GM13977 (cell line): ENCODE results near the gene ZNF423.

ENCODE experiments used
- DNase-seq: peaks from one replicate; pipeline ENCODE4 v3.0.0; 2012; ENCODE audit warnings: low spot score
- in situ Hi-C: fragments of 300-500 bp; cut with MboI; formaldehyde crosslinking; loops from one replicate; pipeline ENCODE4 v1.12.0; 2022; ENCODE audit warnings: low sequenced_read_pairs, low pct_unique_long_range_greater_than_20kb, mixed read lengths, inconsistent platforms; ENCODE audit not compliant: unreplicated experiment
- TF ChIP-seq, protein P1 (sequence below): IDR thresholded peaks from 2 replicates; pipeline ENCODE4 v1.5.1; 2012; ENCODE audit warnings: mild to moderate bottlenecking, control low read depth; ENCODE audit not compliant: insufficient read depth; ENCODE audit errors: extremely low read depth, missing control alignments

Gene ZNF423

DNA sequence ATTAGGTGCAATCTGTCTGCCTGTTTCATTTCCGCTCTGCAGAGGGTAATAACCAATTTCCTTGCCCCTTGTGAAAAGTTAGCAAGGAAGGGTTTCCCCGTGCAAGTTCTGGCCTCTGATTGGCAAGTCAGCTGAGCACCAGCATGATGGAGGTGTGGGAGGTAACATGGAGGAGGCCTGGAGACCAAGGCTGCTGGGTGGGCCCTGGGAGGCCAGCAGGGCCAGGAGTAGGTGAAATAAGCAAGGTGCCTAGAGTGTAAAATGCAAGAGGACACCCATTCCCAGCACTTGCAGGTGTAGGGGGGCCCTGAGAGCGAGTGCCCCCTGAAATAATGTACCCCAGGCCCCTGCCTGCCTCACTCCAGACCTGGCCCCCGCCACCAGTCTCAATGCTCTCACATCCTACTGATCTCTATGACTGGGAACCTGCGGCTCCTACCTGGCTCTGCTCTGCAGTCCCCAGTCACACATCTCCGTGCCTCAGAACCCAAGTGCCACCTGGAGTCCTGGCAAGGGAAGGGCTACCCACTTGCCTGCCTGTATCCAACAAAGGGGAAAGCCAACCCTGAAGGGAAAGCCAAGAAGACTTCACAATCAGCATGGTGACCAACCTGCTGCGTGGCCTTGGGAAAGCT is 366.1 kb downstream of the ZNF423 start:
- TF ChIP-seq, protein P1, sequence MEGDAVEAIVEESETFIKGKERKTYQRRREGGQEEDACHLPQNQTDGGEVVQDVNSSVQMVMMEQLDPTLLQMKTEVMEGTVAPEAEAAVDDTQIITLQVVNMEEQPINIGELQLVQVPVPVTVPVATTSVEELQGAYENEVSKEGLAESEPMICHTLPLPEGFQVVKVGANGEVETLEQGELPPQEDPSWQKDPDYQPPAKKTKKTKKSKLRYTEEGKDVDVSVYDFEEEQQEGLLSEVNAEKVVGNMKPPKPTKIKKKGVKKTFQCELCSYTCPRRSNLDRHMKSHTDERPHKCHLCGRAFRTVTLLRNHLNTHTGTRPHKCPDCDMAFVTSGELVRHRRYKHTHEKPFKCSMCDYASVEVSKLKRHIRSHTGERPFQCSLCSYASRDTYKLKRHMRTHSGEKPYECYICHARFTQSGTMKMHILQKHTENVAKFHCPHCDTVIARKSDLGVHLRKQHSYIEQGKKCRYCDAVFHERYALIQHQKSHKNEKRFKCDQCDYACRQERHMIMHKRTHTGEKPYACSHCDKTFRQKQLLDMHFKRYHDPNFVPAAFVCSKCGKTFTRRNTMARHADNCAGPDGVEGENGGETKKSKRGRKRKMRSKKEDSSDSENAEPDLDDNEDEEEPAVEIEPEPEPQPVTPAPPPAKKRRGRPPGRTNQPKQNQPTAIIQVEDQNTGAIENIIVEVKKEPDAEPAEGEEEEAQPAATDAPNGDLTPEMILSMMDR = no peak
- in situ Hi-C loops = no loop called here
- no peak for DNase-seq

DNA sequence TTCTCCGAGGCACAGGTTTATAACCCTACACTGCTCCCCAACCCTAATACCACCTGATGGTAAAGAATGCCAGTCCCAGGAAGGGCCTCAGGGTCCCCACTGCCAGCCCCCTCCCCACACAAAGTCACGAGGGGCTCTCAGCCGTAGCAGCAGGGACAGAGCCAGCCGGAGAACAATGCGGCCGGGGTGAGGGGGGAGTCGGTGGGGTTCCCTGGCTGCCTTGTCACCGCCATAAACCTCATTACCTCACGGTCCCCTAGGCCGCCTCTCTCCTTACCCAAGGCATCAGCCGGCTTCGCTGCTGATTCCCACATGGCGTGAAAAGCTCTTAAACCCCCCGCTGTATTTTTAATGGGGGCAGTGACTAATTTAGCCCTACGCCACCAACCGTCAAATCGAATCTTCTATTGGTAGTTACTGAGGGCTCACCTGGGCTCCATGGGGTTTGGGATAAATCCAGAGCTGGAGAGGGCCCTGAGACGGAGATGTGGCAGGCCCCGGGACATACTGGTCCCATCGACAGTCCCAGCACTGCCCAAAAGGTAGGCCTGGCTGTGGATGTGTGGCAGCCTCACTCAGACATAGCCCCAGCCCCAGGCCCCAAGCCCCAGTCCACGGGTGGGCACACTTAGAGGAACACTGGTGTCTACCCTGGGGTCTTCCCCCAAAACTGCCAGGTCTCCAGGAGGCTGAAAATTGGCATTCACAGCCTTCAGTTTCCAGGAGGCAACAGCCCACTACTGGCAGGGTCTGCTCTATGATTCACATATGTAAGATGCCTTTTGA is 367.0 kb downstream of the ZNF423 start:
- TF ChIP-seq, protein P1 = no peak
- in situ Hi-C loops = no loop called here
- no peak for DNase-seq

DNA sequence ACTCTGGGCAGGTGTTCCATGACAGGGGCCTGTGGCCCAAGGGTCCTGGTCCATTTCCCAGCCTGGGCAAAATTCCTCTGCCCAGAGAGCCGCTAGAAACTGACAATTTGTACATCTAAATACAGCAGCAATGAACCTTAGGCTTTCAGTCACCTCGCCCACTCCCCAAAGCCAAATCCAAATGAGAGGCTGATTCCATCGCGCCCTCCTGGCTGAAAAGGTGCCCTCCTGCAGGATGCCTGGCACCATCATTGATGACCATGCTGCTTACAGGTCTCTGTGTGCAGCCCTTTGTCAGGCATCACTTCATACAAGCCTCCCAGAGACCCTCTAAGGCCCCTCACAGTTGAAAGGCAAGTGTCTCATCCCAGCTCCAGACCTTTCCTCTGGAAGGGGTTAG is 367.6 kb downstream of the ZNF423 start:
- in situ Hi-C loops = no loop called here
- TF ChIP-seq, protein P1 = no peak
- no peak for DNase-seq

DNA sequence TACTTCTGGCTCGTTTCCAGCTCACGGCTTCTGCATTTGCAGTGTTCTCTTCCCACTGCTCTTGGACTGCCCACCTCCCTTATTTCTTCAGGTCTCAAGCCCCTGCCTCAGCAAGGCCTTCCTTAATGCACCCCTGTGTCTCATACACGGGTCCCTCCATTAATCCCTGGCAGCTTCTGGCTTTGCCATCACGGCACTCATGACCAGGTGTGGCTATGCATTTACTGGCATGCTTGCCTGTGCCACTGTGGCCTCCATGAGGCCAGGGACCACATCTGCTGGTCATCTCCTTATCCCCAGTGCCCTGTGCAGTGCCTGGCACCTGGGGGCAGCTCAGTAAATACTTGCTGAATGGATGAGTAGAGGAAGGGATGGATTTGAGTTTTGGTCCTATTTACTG is 368.2 kb downstream of the ZNF423 start:
- TF ChIP-seq, protein P1 = no peak
- in situ Hi-C loops = no loop called here
- no peak for DNase-seq

DNA sequence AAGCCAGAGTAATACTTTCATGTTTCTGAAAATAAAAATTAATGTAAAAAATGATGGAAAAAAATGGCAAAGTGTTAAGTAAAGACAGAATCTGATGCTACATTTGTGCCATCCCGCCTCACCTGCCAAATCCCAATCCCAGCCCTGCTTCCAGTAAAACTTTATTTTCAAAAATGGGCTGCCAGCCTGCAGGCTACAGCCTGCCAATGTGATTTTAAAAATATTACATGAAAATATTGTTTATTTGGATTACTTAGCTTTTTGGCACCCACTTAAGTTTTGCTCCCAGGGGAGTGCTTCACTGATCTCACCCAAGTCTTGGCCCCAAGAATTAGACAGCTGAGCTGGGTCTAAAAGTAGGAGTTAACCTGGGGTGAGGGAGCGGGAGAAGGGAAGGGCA is 369.5 kb downstream of the ZNF423 start:
- no peak for DNase-seq
- TF ChIP-seq, protein P1 = no peak
- in situ Hi-C loops = no loop called here

DNA sequence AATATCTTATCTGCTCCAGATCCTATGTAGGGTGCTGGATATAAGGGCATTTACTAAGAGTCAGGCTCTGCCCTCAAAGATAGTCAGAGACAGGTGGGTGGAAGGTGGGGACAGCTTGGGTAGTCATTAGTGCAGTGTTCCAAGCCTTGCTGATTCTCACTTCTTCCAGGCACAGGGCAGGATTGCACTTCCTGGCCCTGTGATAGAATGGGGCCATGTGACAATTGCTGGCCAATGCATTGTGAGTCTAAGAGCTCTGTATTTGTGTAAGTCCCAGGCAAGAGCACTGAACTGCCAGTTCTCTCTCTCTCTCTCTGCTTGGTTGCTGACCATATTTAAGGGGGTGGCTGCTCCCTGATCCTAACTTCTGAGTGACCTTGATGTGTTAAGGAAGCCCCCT is 370.2 kb downstream of the ZNF423 start:
- no peak for DNase-seq
- TF ChIP-seq, protein P1 = no peak
- in situ Hi-C loops = no loop called here
